ENCODE results near the gene C4orf50. TPM values are rescaled to one million over a fixed set of nuclear protein-coding genes. Genes with fewer than 3 reads are reported as not detected.

The C4orf50 gene
- total RNA-seq, 1 donor from 2014 or later: not detected

- no peak for TF ChIP-seq CTCF (IDR thresholded peaks at IDR 0.05)
- no peaks in the 10 kb centered on the region for H3K9me3 Mint-ChIP-seq
- DNase-seq: no peak
- ATAC-seq (ENCODE audit: low read depth): no peak
- H3K4me1 Mint-ChIP-seq: no peaks in the 10 kb centered on the region
- H3K4me3 Mint-ChIP-seq: no peak overlapping the region
- POLR2A ChIA-PET: no interaction called here
- CTCF ChIA-PET: no interaction called here
- no peaks in the 10 kb centered on the region for H3K36me3 Mint-ChIP-seq (ENCODE audit: low read depth)
- H3K27me3 Mint-ChIP-seq: peaks cover 5% of the 10 kb centered on the region
- intact Hi-C loops (cut with micrococcal nuclease): no loop called here
- no peak overlapping the region for H3K27ac Mint-ChIP-seq
Observed at GRCh38 chr4:5959211-5959982, 58.8 kb downstream of the C4orf50 start.

GRCh38 chr4:5958199-5958735, 60.0 kb downstream of the C4orf50 start:
- TF ChIP-seq CTCF (IDR thresholded peaks at IDR 0.05): no peak
- no peak overlapping the region for H3K4me3 Mint-ChIP-seq
- H3K27me3 Mint-ChIP-seq: no peaks in the 10 kb centered on the region
- POLR2A ChIA-PET: no interaction called here
- no peaks in the 10 kb centered on the region for H3K4me1 Mint-ChIP-seq
- H3K9me3 Mint-ChIP-seq: no peaks in the 10 kb centered on the region
- CTCF ChIA-PET: no interaction called here
- no peak for ATAC-seq (ENCODE audit: low read depth)
- H3K27ac Mint-ChIP-seq: no peak overlapping the region
- H3K36me3 Mint-ChIP-seq (ENCODE audit: low read depth): no peaks in the 10 kb centered on the region
- intact Hi-C loops (cut with micrococcal nuclease): no loop called here
- no peak for DNase-seq

- ChIA-PET POLR2A (no interaction called here), CTCF (no interaction called here)
- Mint-ChIP-seq H3K4me3 (no peak overlapping the region), H3K4me1 (no peaks in the 10 kb centered on the region), H3K27ac (no peak overlapping the region), H3K9me3 (no peaks in the 10 kb centered on the region), H3K36me3 (ENCODE audit: low read depth) (no peaks in the 10 kb centered on the region), H3K27me3 (no peaks in the 10 kb centered on the region)
- no peak for DNase-seq
- TF ChIP-seq CTCF (IDR thresholded peaks at IDR 0.05): no peak
- ATAC-seq (ENCODE audit: low read depth): no peak
- intact Hi-C loops (cut with micrococcal nuclease): no loop called here
Observed at GRCh38 chr4:5957076-5957475, 61.2 kb downstream of the C4orf50 start.

- Mint-ChIP-seq H3K4me1 (no peaks in the 10 kb centered on the region), H3K36me3 (ENCODE audit: low read depth) (no peaks in the 10 kb centered on the region), H3K4me3 (no peak overlapping the region), H3K27me3 (peaks cover 4% of the 10 kb centered on the region), H3K27ac (no peak overlapping the region), H3K9me3 (no peaks in the 10 kb centered on the region)
- ChIA-PET CTCF (no interaction called here), POLR2A (no interaction called here)
- no peak for ATAC-seq (ENCODE audit: low read depth)
- intact Hi-C loops (cut with micrococcal nuclease): no loop called here
- no peak for TF ChIP-seq CTCF (IDR thresholded peaks at IDR 0.05)
- DNase-seq: no peak
Observed at GRCh38 chr4:5956285-5957021, 61.8 kb downstream of the C4orf50 start.

GRCh38 chr4:5955856-5956255, 62.4 kb downstream of the C4orf50 start:
- H3K9me3 Mint-ChIP-seq: no peaks in the 10 kb centered on the region
- TF ChIP-seq CTCF (IDR thresholded peaks at IDR 0.05): no peak
- H3K27me3 Mint-ChIP-seq: peaks cover 6% of the 10 kb centered on the region
- H3K4me1 Mint-ChIP-seq: no peaks in the 10 kb centered on the region
- ATAC-seq (ENCODE audit: low read depth) (no peak), DNase-seq (no peak)
- POLR2A ChIA-PET: no interaction called here
- H3K36me3 Mint-ChIP-seq (ENCODE audit: low read depth): no peaks in the 10 kb centered on the region
- CTCF ChIA-PET: no interaction called here
- H3K27ac Mint-ChIP-seq: no peak overlapping the region
- intact Hi-C loops (cut with micrococcal nuclease): no loop called here
- no peak overlapping the region for H3K4me3 Mint-ChIP-seq
